ENCODE data around the gene CBLB. TPM values are rescaled to one million over a fixed set of nuclear protein-coding genes. Genes with fewer than 3 reads are reported as not detected.

The CBLB gene
- total and polyA plus RNA-seq, 2 experiments from 2014 or later: 36.6 to 41.9 TPM

DNA sequence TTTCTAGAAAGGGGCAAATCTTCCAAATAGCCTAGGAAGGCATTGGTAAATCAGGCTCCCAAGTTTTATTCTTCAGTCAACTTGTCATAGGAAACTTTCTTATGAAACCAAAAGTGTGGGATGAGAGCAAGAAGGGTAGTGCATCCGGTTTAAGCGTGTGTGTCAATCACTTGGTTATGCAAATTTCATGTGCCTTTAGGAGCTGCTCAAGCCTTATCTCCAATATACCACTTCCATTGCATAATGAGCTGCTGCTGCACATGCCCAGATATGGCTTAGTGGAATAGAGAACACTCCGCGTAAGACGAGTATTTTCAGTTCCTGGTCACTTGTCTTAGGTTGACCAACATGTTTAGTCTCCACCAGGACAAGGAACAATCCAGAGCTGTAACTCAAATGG, 242.1 kb downstream of the CBLB start:
- Histone ChIP-seq H3K79me2 (ENCODE audit: insufficient read depth) (no peaks in the 10 kb centered on the region), H3K4me3 (no peak overlapping the region), H3K27ac (no peak overlapping the region), H4K20me1 (ENCODE audit: insufficient read depth) (no peaks in the 10 kb centered on the region), H3K9ac (no peak overlapping the region), H3K9me3 (ENCODE audit: low read depth) (no peaks in the 10 kb centered on the region), H2AFZ (no peak overlapping the region), H3K4me2 (ENCODE audit: unreplicated experiment) (no peak overlapping the region), H3K4me1 (ENCODE audit: insufficient read depth) (peaks cover 15% of the 10 kb centered on the region), H3K36me3 (ENCODE audit: low read depth) (no peaks in the 10 kb centered on the region), H3K9me2 (ENCODE audit: insufficient read depth) (no peaks in the 10 kb centered on the region), H3F3A (ENCODE audit: insufficient read depth) (peaks cover 10% of the 10 kb centered on the region; the same call in 1 of the 2 replicates), H3K27me3 (replicated peaks; ENCODE audit: insufficient read depth) (no peaks in the 10 kb centered on the region)
- DNase-seq: no peak
- 85 to 90% methylated on average over 5 of the region's 5 CpGs for WGBS, 2 experiments (ENCODE audit: low coverage in 1 of 2, low lambda C conversion rate in 2 of 2, missing lambda C conversion rate in 2 of 2)
- in situ Hi-C loops (cut with MboI): no loop called here
- TF ChIP-seq EZH2phosphoT487 (IDR thresholded peaks at IDR 0.05; ENCODE audit: insufficient read depth, low read depth) (no peak), EZH2 (IDR thresholded peaks at IDR 0.05; ENCODE audit: insufficient read depth, poor library complexity, severe bottlenecking) (no peak)

DNA sequence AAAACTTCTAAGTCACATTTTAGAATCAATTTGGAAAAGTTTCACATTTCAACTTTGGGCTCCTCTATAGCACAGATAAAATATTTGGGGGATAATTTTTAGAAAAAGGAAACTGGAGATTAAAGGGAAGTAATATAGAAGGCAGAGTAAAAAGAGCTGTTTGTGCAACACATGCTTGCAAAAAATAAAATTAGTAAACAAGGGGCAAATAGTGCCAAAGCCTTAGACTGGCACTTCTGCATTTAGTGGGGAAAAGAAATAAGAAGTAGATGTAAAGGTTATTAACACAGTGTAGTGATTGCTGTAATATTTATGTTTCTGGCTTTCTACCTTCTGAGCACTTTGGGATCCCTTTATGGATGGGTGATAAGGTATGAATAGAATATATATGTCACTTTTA, 246.6 kb downstream of the CBLB start:
- no peaks in the 10 kb centered on the region for H3K79me2 ChIP-seq (ENCODE audit: insufficient read depth)
- in situ Hi-C loops (cut with MboI): no loop called here
- H3K36me3 ChIP-seq (ENCODE audit: low read depth): no peaks in the 10 kb centered on the region
- H4K20me1 ChIP-seq (ENCODE audit: insufficient read depth): no peaks in the 10 kb centered on the region
- H3K9ac ChIP-seq: no peak overlapping the region
- H3K27ac ChIP-seq: no peak overlapping the region
- no peaks in the 10 kb centered on the region for H3K9me3 ChIP-seq (ENCODE audit: low read depth)
- DNase-seq: no peak
- H3K4me1 ChIP-seq (ENCODE audit: insufficient read depth): no peaks in the 10 kb centered on the region
- no peak overlapping the region for H3K4me2 ChIP-seq (ENCODE audit: unreplicated experiment)
- no peak overlapping the region for H3K4me3 ChIP-seq
- no peak overlapping the region for H2AFZ ChIP-seq
- H3K9me2 ChIP-seq (ENCODE audit: insufficient read depth): no peaks in the 10 kb centered on the region
- no peaks in the 10 kb centered on the region for H3K27me3 ChIP-seq (replicated peaks; ENCODE audit: insufficient read depth)
- TF ChIP-seq EZH2phosphoT487 (IDR thresholded peaks at IDR 0.05; ENCODE audit: insufficient read depth, low read depth) (no peak), EZH2 (IDR thresholded peaks at IDR 0.05; ENCODE audit: insufficient read depth, poor library complexity, severe bottlenecking) (no peak)
- H3F3A ChIP-seq (ENCODE audit: insufficient read depth): no peaks in the 10 kb centered on the region

DNA sequence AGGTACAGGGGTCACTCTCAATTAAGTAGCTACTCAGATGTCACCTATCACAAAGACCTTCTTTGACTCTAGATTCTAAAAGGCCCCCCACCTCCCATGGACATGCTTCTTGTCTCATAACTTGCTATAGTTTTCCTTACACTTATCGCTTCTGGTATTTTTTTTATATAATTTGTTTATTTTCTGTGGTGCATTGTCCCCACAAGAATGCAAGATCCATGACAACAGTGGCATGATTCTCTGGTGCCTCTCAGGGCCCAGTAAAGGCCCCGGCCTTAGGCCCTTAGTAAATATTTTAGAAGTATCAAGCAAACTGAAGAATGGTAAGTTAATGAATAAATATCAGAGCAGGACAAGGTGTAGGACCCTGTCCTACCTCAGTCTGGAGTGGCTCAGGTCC, 248.6 kb downstream of the CBLB start:
- Histone ChIP-seq H2AFZ (no peak overlapping the region), H3K9ac (no peak overlapping the region), H3K79me2 (ENCODE audit: insufficient read depth) (no peaks in the 10 kb centered on the region), H3K4me3 (no peak overlapping the region), H3F3A (ENCODE audit: insufficient read depth) (no peaks in the 10 kb centered on the region), H4K20me1 (ENCODE audit: insufficient read depth) (no peaks in the 10 kb centered on the region), H3K4me1 (ENCODE audit: insufficient read depth) (0 out of 2 replicates have a peak, but pooled peaks cover 3% of the 10 kb centered on the region), H3K27me3 (replicated peaks; ENCODE audit: insufficient read depth) (no peaks in the 10 kb centered on the region), H3K9me3 (ENCODE audit: low read depth) (no peaks in the 10 kb centered on the region), H3K4me2 (ENCODE audit: unreplicated experiment) (no peak overlapping the region), H3K36me3 (ENCODE audit: low read depth) (no peaks in the 10 kb centered on the region), H3K27ac (no peak overlapping the region), H3K9me2 (ENCODE audit: insufficient read depth) (no peaks in the 10 kb centered on the region)
- TF ChIP-seq EZH2 (IDR thresholded peaks at IDR 0.05; ENCODE audit: insufficient read depth, poor library complexity, severe bottlenecking) (no peak), EZH2phosphoT487 (IDR thresholded peaks at IDR 0.05; ENCODE audit: insufficient read depth, low read depth) (no peak)
- no peak for DNase-seq
- 82 to 87% methylated on average over 2 of the region's 2 CpGs for WGBS, 2 experiments (ENCODE audit: low coverage in 1 of 2, low lambda C conversion rate in 2 of 2, missing lambda C conversion rate in 2 of 2)
- in situ Hi-C loops (cut with MboI): no loop called here

DNA sequence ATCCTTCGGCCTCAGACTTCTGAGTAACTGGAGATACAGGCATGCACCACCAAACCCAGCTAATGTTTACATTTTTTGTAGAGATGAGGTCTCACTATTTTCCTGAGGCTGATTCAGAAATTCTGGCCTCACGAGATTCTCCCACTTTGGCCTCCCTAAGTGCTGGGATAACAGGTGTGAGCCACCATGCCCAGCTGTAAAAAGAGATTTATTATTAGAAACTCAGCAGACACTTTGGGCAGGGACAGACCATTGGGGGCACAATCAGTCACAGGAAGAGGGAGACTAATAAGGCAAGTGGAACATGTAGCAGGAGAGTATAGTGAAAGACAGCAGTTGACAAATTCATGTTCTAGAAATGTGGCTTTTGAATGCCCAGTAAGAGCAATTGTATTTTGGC, 249.2 kb downstream of the CBLB start:
- no peaks in the 10 kb centered on the region for H3K9me3 ChIP-seq (ENCODE audit: low read depth)
- in situ Hi-C loops (cut with MboI): no loop called here
- WGBS, 2 experiments (ENCODE audit: low coverage in 1 of 2, low lambda C conversion rate in 2 of 2, missing lambda C conversion rate in 2 of 2): 89% methylated on average over 2 of the region's 2 CpGs
- H3K27me3 ChIP-seq (replicated peaks; ENCODE audit: insufficient read depth): no peaks in the 10 kb centered on the region
- H3K79me2 ChIP-seq (ENCODE audit: insufficient read depth): no peaks in the 10 kb centered on the region
- TF ChIP-seq EZH2phosphoT487 (IDR thresholded peaks at IDR 0.05; ENCODE audit: insufficient read depth, low read depth) (no peak), EZH2 (IDR thresholded peaks at IDR 0.05; ENCODE audit: insufficient read depth, poor library complexity, severe bottlenecking) (no peak)
- no peak overlapping the region for H3K9ac ChIP-seq
- no peak for DNase-seq
- H4K20me1 ChIP-seq (ENCODE audit: insufficient read depth): no peaks in the 10 kb centered on the region
- 0 out of 2 replicates have a peak, but pooled peaks cover 5% of the 10 kb centered on the region for H3K4me1 ChIP-seq (ENCODE audit: insufficient read depth)
- H3K4me3 ChIP-seq: no peak overlapping the region
- no peak overlapping the region for H3K4me2 ChIP-seq (ENCODE audit: unreplicated experiment)
- no peak overlapping the region for H2AFZ ChIP-seq
- no peaks in the 10 kb centered on the region for H3F3A ChIP-seq (ENCODE audit: insufficient read depth)
- no peaks in the 10 kb centered on the region for H3K9me2 ChIP-seq (ENCODE audit: insufficient read depth)
- no peak overlapping the region for H3K27ac ChIP-seq
- no peaks in the 10 kb centered on the region for H3K36me3 ChIP-seq (ENCODE audit: low read depth)

DNA sequence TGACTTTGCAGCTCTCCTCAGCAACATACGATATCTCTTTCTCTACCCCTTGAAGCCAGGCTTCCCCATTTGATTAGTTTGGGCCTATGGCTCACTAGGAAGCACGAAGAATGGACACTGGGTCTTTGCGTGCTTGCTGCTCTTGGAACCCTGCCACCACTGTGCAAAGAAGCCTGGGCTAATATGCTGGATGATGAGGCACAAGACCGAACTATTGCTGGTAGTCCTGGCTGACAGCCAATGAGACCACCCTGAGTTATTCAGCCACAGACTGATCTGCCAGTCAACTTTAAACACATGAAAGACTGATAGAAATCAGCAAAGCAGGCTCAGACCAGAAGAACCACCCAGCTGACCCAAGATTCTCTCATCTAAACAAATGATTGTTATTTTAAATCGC, 250.3 kb downstream of the CBLB start:
- Histone ChIP-seq H3K36me3 (ENCODE audit: low read depth) (no peaks in the 10 kb centered on the region), H4K20me1 (ENCODE audit: insufficient read depth) (no peaks in the 10 kb centered on the region), H3K27me3 (replicated peaks; ENCODE audit: insufficient read depth) (no peaks in the 10 kb centered on the region), H3K9me3 (ENCODE audit: low read depth) (no peaks in the 10 kb centered on the region), H3K4me3 (no peak overlapping the region), H2AFZ (no peak overlapping the region), H3K9me2 (ENCODE audit: insufficient read depth) (no peaks in the 10 kb centered on the region), H3F3A (ENCODE audit: insufficient read depth) (no peaks in the 10 kb centered on the region), H3K79me2 (ENCODE audit: insufficient read depth) (no peaks in the 10 kb centered on the region), H3K27ac (no peak overlapping the region), H3K4me2 (ENCODE audit: unreplicated experiment) (no peak overlapping the region), H3K4me1 (ENCODE audit: insufficient read depth) (peaks cover 13% of the 10 kb centered on the region; the same call in 1 of the 2 replicates), H3K9ac (no peak overlapping the region)
- no peak for DNase-seq
- WGBS, 2 experiments (ENCODE audit: low coverage in 1 of 2, low lambda C conversion rate in 2 of 2, missing lambda C conversion rate in 2 of 2): 83 to 89% methylated on average over 5 of the region's 5 CpGs
- in situ Hi-C loops (cut with MboI): no loop called here
- TF ChIP-seq EZH2phosphoT487 (IDR thresholded peaks at IDR 0.05; ENCODE audit: insufficient read depth, low read depth) (no peak), EZH2 (IDR thresholded peaks at IDR 0.05; ENCODE audit: insufficient read depth, poor library complexity, severe bottlenecking) (no peak)
